Liver (tissue), 9 donors: ENCODE data around the gene ZNF513. TPM values are rescaled to one million over a fixed set of nuclear protein-coding genes. Genes with fewer than 3 reads are reported as not detected.

Experiments
- DNase-seq: peaks from one replicate; pipeline ENCODE4 v3.0.0-alpha.2; 2017; ENCODE audit warnings: low spot score
- H3K27ac ChIP-seq, 2 donors: one replicate each; pipeline ENCODE4 v1.7.0; 2013; ENCODE audit warnings: inconsistent platforms in 2 of 2, low read length in 2 of 2, control low read depth in 1 of 2, low read depth in 1 of 2, mild to moderate bottlenecking in 1 of 2
- H3K27me3 ChIP-seq, 4 donors: one replicate each; pipeline versions ENCODE4 v1.6.1 to v1.7.0; 2013; ENCODE audit warnings: low read length in 3 of 4, inconsistent platforms in 1 of 4, mild to moderate bottlenecking in 1 of 4, moderate library complexity in 1 of 4; ENCODE audit not compliant: control insufficient read depth in 4 of 4, insufficient read depth in 4 of 4
- H3K36me3 ChIP-seq, 4 donors: one replicate each; pipeline versions ENCODE4 v1.6.1 to v1.7.0; 2013; ENCODE audit warnings: low read length in 3 of 4, mild to moderate bottlenecking in 3 of 4, low read depth in 1 of 4, moderate library complexity in 1 of 4; ENCODE audit not compliant: control insufficient read depth in 4 of 4, insufficient read depth in 3 of 4
- H3K4me1 ChIP-seq, 4 donors: one replicate each; pipeline versions ENCODE4 v1.6.1 to v1.7.0; 2013; ENCODE audit warnings: low read length in 3 of 4, mild to moderate bottlenecking in 3 of 4, moderate library complexity in 1 of 4; ENCODE audit not compliant: control insufficient read depth in 4 of 4, insufficient read depth in 4 of 4
- H3K4me3 ChIP-seq, 3 donors: one replicate each; pipeline versions ENCODE4 v1.6.1 to v1.7.0; 2013; ENCODE audit warnings: low read length in 3 of 3, control low read depth in 1 of 3, low read depth in 1 of 3, mild to moderate bottlenecking in 1 of 3
- H3K9ac ChIP-seq, 2 donors: one replicate each; pipeline ENCODE4 v1.7.0; 2013; ENCODE audit warnings: low read length in 2 of 2, mild to moderate bottlenecking in 2 of 2, moderate library complexity in 2 of 2, control low read depth in 1 of 2, low read depth in 1 of 2
- H3K9me3 ChIP-seq, 4 donors: one replicate each; pipeline versions ENCODE4 v1.6.1 to v1.7.0; 2013; ENCODE audit warnings: low read length in 3 of 4; ENCODE audit not compliant: control insufficient read depth in 4 of 4
- EGR1 ChIP-seq, 2 donors: IDR thresholded peaks; 2 replicates each; pipeline ENCODE4 v1.6.1; 2016 to 2018; ENCODE audit warnings: antibody characterized with exemption in 2 of 2, low read depth in 2 of 2
- FOXA1 ChIP-seq: IDR thresholded peaks from 2 replicates; pipeline ENCODE4 v1.6.1; 2016; ENCODE audit warnings: antibody characterized with exemption
- FOXA2 ChIP-seq: IDR thresholded peaks from 2 replicates; pipeline ENCODE4 v1.6.1; 2016; ENCODE audit warnings: antibody characterized with exemption
- GABPA ChIP-seq, 2 donors: IDR thresholded peaks in 1 of 2; conservative IDR thresholded peaks in 1 of 2; 2 replicates each; pipeline ENCODE4 v1.6.1; 2016; ENCODE audit warnings: antibody characterized with exemption in 2 of 2, mild to moderate bottlenecking in 1 of 2, moderate library complexity in 1 of 2
- HNF4A ChIP-seq, 2 donors: conservative IDR thresholded peaks; 2 replicates each; pipeline ENCODE4 v1.6.1; 2016; ENCODE audit warnings: antibody characterized with exemption in 2 of 2, mild to moderate bottlenecking in 2 of 2
- HNF4G ChIP-seq: IDR thresholded peaks from 2 replicates; pipeline ENCODE4 v1.6.1; 2016; ENCODE audit warnings: antibody characterized with exemption
- JUND ChIP-seq, 2 donors: IDR thresholded peaks; 2 replicates each; pipeline ENCODE4 v1.6.1; 2016; ENCODE audit warnings: antibody characterized with exemption in 2 of 2
- NR2F2 ChIP-seq: IDR thresholded peaks from 2 replicates; pipeline ENCODE4 v1.6.1; 2016; ENCODE audit warnings: antibody characterized with exemption
- RAD21 ChIP-seq, 2 donors: IDR thresholded peaks; 2 replicates each; pipeline ENCODE4 v1.6.1; 2016; ENCODE audit warnings: antibody characterized with exemption in 2 of 2, mild to moderate bottlenecking in 2 of 2
- RXRA ChIP-seq, 2 donors: IDR thresholded peaks; 2 replicates each; pipeline ENCODE4 v1.6.1; 2017 to 2018; ENCODE audit warnings: antibody characterized with exemption in 2 of 2, mild to moderate bottlenecking in 1 of 2
- SP1 ChIP-seq: IDR thresholded peaks from 2 replicates; pipeline ENCODE4 v1.6.1; 2018; ENCODE audit warnings: antibody characterized with exemption, mild to moderate bottlenecking
- TAF1 ChIP-seq: conservative IDR thresholded peaks from 2 replicates; pipeline ENCODE4 v1.6.1; 2016; ENCODE audit warnings: antibody characterized with exemption, mild to moderate bottlenecking
- YY1 ChIP-seq: IDR thresholded peaks from 2 replicates; pipeline ENCODE4 v1.6.1; 2016; ENCODE audit warnings: antibody characterized with exemption, mild to moderate bottlenecking
- WGBS: extraction: QIAGEN DNeasy Blood & Tissue Kit; methylation state at CpG from one replicate; pipeline ENCODE4 v1.1.7; 2013; 5-methylcytosine and 5-hydroxymethylcytosine counted together
- polyA plus RNA-seq, 2 donors: library from polyadenylated mRNA; stranded (reverse) in 1 of 2; unstranded in 1 of 2; fragments of 200-250 nt in 1 of 2; fragments of >200 nt in 1 of 2; fragmentation: Nextera tagmentation in 1 of 2; extraction: Ambion mirVana in 1 of 2; gene quantifications; one replicate each; pipeline versions ENCODE4 v1.2.1 to v1.2.3, GENCODE V29; 2013 to 2015
- total RNA-seq, 2 donors: library from RNA; depleted of rRNA; stranded (reverse); fragments of >200 nt; gene quantifications; one replicate each; pipeline ENCODE4 v1.2.3, GENCODE V29; 2014
- TF ChIP-seq, protein P1 (sequence below): IDR thresholded peaks from 2 replicates; pipeline ENCODE4 v1.6.1; 2016; ENCODE audit warnings: antibody characterized with exemption
- TF ChIP-seq, protein P2 (sequence below): fragments of 150-350 bp; IDR thresholded peaks from 2 replicates; pipeline ENCODE4 v1.5.1; 2017; ENCODE audit warnings: improper control_type of control experiment, low read depth, low read length; ENCODE audit not compliant: missing input control
- TF ChIP-seq, protein P3 (sequence below): IDR thresholded peaks from 2 replicates; pipeline ENCODE4 v1.6.1; 2016; ENCODE audit warnings: antibody characterized with exemption
- TF ChIP-seq, protein P4 (sequence below): IDR thresholded peaks from 2 replicates; pipeline ENCODE4 v1.6.1; 2016; ENCODE audit warnings: antibody characterized with exemption, mild to moderate bottlenecking
- TF ChIP-seq, protein P5 (sequence below): IDR thresholded peaks from 2 replicates; pipeline ENCODE4 v1.6.1; 2016; ENCODE audit warnings: antibody characterized with exemption
- donor health status: healthy.
- donor health status: healthy.
- donor health status: healthy.
- donor health status: healthy.
- donor health status: healthy.

Gene ZNF513
- total and polyA plus RNA-seq, 4 donors: 2.9 to 11.2 (median 8.6) TPM

DNA sequence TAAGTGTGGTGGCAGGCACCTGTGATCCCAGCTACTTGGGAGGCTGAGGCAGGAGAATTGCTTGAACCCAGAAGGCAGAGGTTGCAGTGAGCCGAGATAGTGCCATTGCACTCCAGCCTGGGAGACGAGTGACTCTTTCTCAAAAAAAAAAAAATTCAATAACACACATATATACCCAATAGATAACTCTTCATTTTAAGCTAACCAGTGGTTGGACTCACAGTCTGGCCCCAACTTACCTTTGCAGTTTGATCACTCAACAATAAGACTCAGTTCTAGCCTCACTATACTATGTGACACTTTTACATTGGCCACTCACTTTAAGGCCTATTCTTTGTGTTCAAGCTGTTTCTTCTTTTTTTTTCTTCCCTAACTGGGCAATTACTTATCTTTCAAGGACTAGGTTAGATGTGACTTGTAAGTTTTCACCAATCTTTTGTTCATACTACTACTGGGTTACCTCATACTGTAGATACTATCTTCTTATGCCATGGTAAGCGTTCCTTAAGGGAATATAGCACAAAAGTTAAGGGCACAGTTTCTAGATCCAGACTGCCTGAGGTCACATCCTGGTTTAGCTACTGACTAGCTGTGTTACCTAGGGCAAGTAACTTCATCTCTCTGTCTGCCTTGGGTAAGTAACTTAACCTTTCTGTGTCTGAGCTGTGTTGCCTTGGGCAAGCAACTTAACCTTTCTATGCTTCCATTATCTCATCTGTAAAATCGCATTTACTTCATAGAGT, 17.7 kb downstream of the ZNF513 start (continued):
- TF ChIP-seq GABPA (IDR thresholded peaks at IDR 0.05 in 1 of 2, conservative IDR thresholded peaks at IDR 0.05 in 1 of 2) (no peak), FOXA1 (no peak), YY1 (no peak), HNF4G (no peak), EGR1 (IDR thresholded peaks at IDR 0.05; ENCODE audit: low read depth in 2 of 2) (no peak), NR2F2 (no peak)
- TF ChIP-seq, protein P1, sequence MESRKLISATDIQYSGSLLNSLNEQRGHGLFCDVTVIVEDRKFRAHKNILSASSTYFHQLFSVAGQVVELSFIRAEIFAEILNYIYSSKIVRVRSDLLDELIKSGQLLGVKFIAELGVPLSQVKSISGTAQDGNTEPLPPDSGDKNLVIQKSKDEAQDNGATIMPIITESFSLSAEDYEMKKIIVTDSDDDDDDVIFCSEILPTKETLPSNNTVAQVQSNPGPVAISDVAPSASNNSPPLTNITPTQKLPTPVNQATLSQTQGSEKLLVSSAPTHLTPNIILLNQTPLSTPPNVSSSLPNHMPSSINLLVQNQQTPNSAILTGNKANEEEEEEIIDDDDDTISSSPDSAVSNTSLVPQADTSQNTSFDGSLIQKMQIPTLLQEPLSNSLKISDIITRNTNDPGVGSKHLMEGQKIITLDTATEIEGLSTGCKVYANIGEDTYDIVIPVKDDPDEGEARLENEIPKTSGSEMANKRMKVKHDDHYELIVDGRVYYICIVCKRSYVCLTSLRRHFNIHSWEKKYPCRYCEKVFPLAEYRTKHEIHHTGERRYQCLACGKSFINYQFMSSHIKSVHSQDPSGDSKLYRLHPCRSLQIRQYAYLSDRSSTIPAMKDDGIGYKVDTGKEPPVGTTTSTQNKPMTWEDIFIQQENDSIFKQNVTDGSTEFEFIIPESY: no peak

DNA sequence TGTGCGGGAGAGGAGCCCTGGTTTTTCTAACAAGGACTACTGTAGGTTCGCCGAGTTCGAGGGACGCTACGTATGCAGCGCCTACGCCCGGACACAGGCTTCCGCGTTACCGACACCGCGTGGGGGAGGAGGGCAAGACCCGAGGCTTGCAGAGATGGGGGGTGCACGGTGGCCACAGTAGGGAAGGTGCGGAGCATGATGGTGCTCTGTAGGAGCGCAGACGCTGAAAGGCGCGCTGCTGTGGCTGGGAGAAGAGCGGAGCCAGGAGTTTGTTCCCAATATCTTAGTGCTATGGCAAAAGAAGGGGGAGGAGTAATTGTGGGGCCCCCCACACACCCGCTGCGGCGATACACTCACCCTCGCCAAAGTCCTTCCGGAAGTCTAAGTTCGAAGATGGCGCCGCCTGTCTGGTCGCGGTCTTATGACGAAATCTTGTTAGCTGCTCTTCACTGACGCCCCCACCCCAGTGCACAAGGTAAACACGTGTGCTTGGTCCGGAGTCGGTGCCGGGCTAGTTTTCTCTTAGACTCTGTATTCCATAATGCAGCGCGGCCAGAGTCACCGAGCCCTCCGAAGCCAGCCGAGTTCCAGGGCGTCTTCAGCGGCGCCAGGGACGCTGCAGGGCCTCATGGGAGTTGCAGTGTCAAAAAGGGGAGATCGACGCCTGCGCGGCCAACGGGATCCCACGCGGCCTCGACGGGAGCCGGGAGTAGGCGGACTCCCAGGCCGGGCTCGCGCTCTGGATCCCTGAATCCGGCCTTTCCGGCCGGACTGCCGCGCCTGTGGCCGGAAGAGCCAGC, 24.0 kb downstream of the ZNF513 start, which contains the start of gene GTF3C2:
Gene GTF3C2 (minus strand): TSS at position 383 of the 800 bp plus-strand sequence. CDS start 13,210 bp downstream, outside the sequence.
- Histone ChIP-seq H3K4me1 (peaks cover 10 to 29% (median 25%) of the 10 kb centered on the region in 4 donors), H3K27me3 (no peaks in the 10 kb centered on the region)
- under 1% methylated on average over 67 of the region's 67 CpGs for WGBS

More for the DNA sequence above, 24.0 kb downstream of the ZNF513 start, which contains the start of gene GTF3C2:
- Histone ChIP-seq H3K9me3 (no peaks in the 10 kb centered on the region), H3K27ac (peak within 1 kb of the TSS; percentile 90 to 95), H3K9ac (peak within 1 kb of the TSS; percentile 85 to 88), H3K4me3 (peak within 1 kb of the TSS; percentile 89 to 100 (median 99)), H3K36me3 (no peaks in the 10 kb centered on the region)
- peak; percentile 47 to 90 for TF ChIP-seq GABPA (IDR thresholded peaks at IDR 0.05 in 1 of 2, conservative IDR thresholded peaks at IDR 0.05 in 1 of 2)
- TF ChIP-seq, protein P2, sequence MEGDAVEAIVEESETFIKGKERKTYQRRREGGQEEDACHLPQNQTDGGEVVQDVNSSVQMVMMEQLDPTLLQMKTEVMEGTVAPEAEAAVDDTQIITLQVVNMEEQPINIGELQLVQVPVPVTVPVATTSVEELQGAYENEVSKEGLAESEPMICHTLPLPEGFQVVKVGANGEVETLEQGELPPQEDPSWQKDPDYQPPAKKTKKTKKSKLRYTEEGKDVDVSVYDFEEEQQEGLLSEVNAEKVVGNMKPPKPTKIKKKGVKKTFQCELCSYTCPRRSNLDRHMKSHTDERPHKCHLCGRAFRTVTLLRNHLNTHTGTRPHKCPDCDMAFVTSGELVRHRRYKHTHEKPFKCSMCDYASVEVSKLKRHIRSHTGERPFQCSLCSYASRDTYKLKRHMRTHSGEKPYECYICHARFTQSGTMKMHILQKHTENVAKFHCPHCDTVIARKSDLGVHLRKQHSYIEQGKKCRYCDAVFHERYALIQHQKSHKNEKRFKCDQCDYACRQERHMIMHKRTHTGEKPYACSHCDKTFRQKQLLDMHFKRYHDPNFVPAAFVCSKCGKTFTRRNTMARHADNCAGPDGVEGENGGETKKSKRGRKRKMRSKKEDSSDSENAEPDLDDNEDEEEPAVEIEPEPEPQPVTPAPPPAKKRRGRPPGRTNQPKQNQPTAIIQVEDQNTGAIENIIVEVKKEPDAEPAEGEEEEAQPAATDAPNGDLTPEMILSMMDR: peak; percentile 11
- TF ChIP-seq NR2F2: peak; percentile 60
- peak; percentile 17 for TF ChIP-seq FOXA1
- TF ChIP-seq JUND (IDR thresholded peaks at IDR 0.05): peak; percentile 16 to 45
- TF ChIP-seq SP1: peak; percentile 72
- peak; percentile 43 for TF ChIP-seq FOXA2
- peak in 1 of 2 donors; percentile 65 for TF ChIP-seq EGR1 (IDR thresholded peaks at IDR 0.05; ENCODE audit: low read depth in 2 of 2)
- peak; percentile 50 to 63 for TF ChIP-seq RXRA (IDR thresholded peaks at IDR 0.05)
- TF ChIP-seq HNF4A (conservative IDR thresholded peaks at IDR 0.05): peak in 1 of 2 donors; percentile 29
- TF ChIP-seq, protein P3, sequence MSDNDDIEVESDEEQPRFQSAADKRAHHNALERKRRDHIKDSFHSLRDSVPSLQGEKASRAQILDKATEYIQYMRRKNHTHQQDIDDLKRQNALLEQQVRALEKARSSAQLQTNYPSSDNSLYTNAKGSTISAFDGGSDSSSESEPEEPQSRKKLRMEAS: peak; percentile 98
- TF ChIP-seq, protein P1: peak; percentile 97
- peak; percentile 98 for TF ChIP-seq YY1
- no peak for TF ChIP-seq TAF1
- TF ChIP-seq, protein P4, sequence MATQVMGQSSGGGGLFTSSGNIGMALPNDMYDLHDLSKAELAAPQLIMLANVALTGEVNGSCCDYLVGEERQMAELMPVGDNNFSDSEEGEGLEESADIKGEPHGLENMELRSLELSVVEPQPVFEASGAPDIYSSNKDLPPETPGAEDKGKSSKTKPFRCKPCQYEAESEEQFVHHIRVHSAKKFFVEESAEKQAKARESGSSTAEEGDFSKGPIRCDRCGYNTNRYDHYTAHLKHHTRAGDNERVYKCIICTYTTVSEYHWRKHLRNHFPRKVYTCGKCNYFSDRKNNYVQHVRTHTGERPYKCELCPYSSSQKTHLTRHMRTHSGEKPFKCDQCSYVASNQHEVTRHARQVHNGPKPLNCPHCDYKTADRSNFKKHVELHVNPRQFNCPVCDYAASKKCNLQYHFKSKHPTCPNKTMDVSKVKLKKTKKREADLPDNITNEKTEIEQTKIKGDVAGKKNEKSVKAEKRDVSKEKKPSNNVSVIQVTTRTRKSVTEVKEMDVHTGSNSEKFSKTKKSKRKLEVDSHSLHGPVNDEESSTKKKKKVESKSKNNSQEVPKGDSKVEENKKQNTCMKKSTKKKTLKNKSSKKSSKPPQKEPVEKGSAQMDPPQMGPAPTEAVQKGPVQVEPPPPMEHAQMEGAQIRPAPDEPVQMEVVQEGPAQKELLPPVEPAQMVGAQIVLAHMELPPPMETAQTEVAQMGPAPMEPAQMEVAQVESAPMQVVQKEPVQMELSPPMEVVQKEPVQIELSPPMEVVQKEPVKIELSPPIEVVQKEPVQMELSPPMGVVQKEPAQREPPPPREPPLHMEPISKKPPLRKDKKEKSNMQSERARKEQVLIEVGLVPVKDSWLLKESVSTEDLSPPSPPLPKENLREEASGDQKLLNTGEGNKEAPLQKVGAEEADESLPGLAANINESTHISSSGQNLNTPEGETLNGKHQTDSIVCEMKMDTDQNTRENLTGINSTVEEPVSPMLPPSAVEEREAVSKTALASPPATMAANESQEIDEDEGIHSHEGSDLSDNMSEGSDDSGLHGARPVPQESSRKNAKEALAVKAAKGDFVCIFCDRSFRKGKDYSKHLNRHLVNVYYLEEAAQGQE: peak; percentile 79
- peak; percentile 27 to 32 for TF ChIP-seq RAD21 (IDR thresholded peaks at IDR 0.05)
- TF ChIP-seq, protein P5, sequence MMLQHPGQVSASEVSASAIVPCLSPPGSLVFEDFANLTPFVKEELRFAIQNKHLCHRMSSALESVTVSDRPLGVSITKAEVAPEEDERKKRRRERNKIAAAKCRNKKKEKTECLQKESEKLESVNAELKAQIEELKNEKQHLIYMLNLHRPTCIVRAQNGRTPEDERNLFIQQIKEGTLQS: peak; percentile 24
- TF ChIP-seq HNF4G: no peak
- DNase-seq: peak; percentile 90
